ENCODE measurements around the gene KRTAP5-4.

GRCh38 chr11:1573077-1573902 is 48.6 kb downstream of the KRTAP5-4 start:
- TF ChIP-seq CTCF (IDR thresholded peaks at IDR 0.05) (no peak), POLR2A (IDR thresholded peaks at IDR 0.05) (no peak)

Data from prostate gland (tissue), 2 donors.